ENCODE data around the gene SMARCA2.

SMARCA2 gene

GRCh38 chr9:2130941-2131340 is 115.8 kb downstream of the SMARCA2 start:
- TF ChIP-seq ZNF274 (IDR thresholded peaks at IDR 0.05; ENCODE audit: low read depth, low read length) (no peak), YY1 (IDR thresholded peaks at IDR 0.05; ENCODE audit: insufficient read depth, insufficient read length) (no peak), SUZ12 (IDR thresholded peaks at IDR 0.05; ENCODE audit: extremely low read depth, insufficient read depth, insufficient read length) (no peak)
- Histone ChIP-seq H3K4me1 (ENCODE audit: insufficient read depth, insufficient read length) (no peaks in the 10 kb centered on the region), H3K27me3 (ENCODE audit: insufficient read depth, insufficient read length) (no peaks in the 10 kb centered on the region), H3K9ac (ENCODE audit: insufficient read length, low read depth) (no peak overlapping the region), H3K36me3 (ENCODE audit: insufficient read depth, insufficient read length, low read length) (no peaks in the 10 kb centered on the region), H3K4me3 (ENCODE audit: insufficient read length, low read depth) (no peak overlapping the region), H3K9me3 (ENCODE audit: insufficient read depth, low read length) (no peaks in the 10 kb centered on the region)
- DNase-seq (ENCODE audit: low read depth, low spot score) = no peak

GRCh38 chr9:2132484-2133082 is 117.4 kb downstream of the SMARCA2 start:
- H3K9ac ChIP-seq (ENCODE audit: insufficient read length, low read depth) = no peak overlapping the region
- peak; percentile 35 for DNase-seq (ENCODE audit: low read depth, low spot score)
- no peaks in the 10 kb centered on the region for H3K9me3 ChIP-seq (ENCODE audit: insufficient read depth, low read length)

GRCh38 chr9:2134391-2134790 is 119.2 kb downstream of the SMARCA2 start:
- Histone ChIP-seq H3K9ac (ENCODE audit: insufficient read length, low read depth) (no peak overlapping the region), H3K4me3 (ENCODE audit: insufficient read length, low read depth) (no peak overlapping the region), H3K9me3 (ENCODE audit: insufficient read depth, low read length) (no peaks in the 10 kb centered on the region), H3K36me3 (ENCODE audit: insufficient read depth, insufficient read length, low read length) (no peaks in the 10 kb centered on the region), H3K4me1 (ENCODE audit: insufficient read depth, insufficient read length) (no peaks in the 10 kb centered on the region), H3K27me3 (ENCODE audit: insufficient read depth, insufficient read length) (no peaks in the 10 kb centered on the region)
- no peak for DNase-seq (ENCODE audit: low read depth, low spot score)
- TF ChIP-seq SUZ12 (IDR thresholded peaks at IDR 0.05; ENCODE audit: extremely low read depth, insufficient read depth, insufficient read length) (no peak), YY1 (IDR thresholded peaks at IDR 0.05; ENCODE audit: insufficient read depth, insufficient read length) (no peak), ZNF274 (IDR thresholded peaks at IDR 0.05; ENCODE audit: low read depth, low read length) (no peak)

More at GRCh38 chr9:2132484-2133082, 117.4 kb downstream of the SMARCA2 start:
- H3K4me3 ChIP-seq (ENCODE audit: insufficient read length, low read depth) = no peak overlapping the region
- H3K27me3 ChIP-seq (ENCODE audit: insufficient read depth, insufficient read length) = no peaks in the 10 kb centered on the region
- no peak for TF ChIP-seq SUZ12 (IDR thresholded peaks at IDR 0.05; ENCODE audit: extremely low read depth, insufficient read depth, insufficient read length)
- no peak for TF ChIP-seq YY1 (IDR thresholded peaks at IDR 0.05; ENCODE audit: insufficient read depth, insufficient read length)
- TF ChIP-seq ZNF274 (IDR thresholded peaks at IDR 0.05; ENCODE audit: low read depth, low read length) = no peak
- no peaks in the 10 kb centered on the region for H3K36me3 ChIP-seq (ENCODE audit: insufficient read depth, insufficient read length, low read length)
- no peaks in the 10 kb centered on the region for H3K4me1 ChIP-seq (ENCODE audit: insufficient read depth, insufficient read length)

DNA sequence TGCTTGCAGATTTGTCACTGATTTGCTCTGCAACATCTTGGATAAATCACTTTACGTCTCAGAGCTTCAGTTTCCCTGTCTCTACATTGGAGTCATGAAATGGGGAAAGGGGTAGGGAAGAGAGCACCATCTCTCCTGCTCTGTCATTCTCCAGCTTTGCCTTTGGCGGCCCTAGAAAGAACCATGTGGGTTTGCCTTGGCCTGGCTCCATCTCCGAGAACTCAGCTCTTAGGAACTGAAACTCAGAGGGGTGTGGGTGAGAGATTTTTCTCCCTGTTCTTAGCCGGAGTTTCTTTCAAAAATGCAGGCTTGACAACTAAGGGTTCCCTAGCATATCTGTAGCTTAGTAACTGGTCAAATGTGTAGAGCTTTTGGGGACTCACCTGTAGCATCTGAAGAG is 123.5 kb downstream of the SMARCA2 start:
- no peaks in the 10 kb centered on the region for H3K27me3 ChIP-seq (ENCODE audit: insufficient read depth, insufficient read length)
- no peaks in the 10 kb centered on the region for H3K4me1 ChIP-seq (ENCODE audit: insufficient read depth, insufficient read length)
- no peaks in the 10 kb centered on the region for H3K36me3 ChIP-seq (ENCODE audit: insufficient read depth, insufficient read length, low read length)
- H3K9ac ChIP-seq (ENCODE audit: insufficient read length, low read depth) = no peak overlapping the region
- TF ChIP-seq SUZ12 (IDR thresholded peaks at IDR 0.05; ENCODE audit: extremely low read depth, insufficient read depth, insufficient read length) (no peak), ZNF274 (IDR thresholded peaks at IDR 0.05; ENCODE audit: low read depth, low read length) (no peak), YY1 (IDR thresholded peaks at IDR 0.05; ENCODE audit: insufficient read depth, insufficient read length) (no peak)
- H3K4me3 ChIP-seq (ENCODE audit: insufficient read length, low read depth) = no peak overlapping the region
- H3K9me3 ChIP-seq (ENCODE audit: insufficient read depth, low read length) = no peaks in the 10 kb centered on the region
- DNase-seq (ENCODE audit: low read depth, low spot score) = no peak

DNA sequence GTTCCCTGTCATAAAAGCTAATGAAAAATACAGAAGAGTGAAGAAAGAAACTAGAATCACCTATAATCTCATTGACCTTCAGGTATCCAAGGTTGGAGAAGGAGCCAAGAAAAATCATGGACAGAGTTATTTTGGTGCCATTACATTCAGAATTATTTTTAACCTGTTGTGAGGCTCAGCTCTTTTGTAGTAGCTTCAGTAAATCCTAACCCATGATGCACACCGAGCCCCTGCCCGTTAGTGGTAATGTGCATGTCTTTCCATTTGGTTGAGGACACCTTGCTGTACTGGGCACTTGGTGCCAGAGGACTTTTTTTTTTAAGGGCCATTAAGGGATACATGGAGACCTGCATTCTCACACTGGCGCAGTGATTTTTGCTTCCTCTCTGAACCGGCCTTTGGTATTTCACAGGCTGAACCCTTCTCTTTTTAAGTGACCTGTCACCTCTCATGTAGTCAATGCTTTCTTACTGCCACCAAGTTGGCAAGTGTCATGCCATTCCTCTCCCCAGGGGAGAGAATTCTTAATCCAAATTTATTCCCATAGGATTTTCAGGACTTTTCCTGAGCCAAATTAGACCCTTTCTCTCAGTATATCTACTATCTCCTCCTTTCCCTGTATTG is 125.6 kb downstream of the SMARCA2 start:
- DNase-seq (ENCODE audit: low read depth, low spot score) = no peak
- H3K9me3 ChIP-seq (ENCODE audit: insufficient read depth, low read length) = no peaks in the 10 kb centered on the region
- H3K27me3 ChIP-seq (ENCODE audit: insufficient read depth, insufficient read length) = no peaks in the 10 kb centered on the region
- no peaks in the 10 kb centered on the region for H3K36me3 ChIP-seq (ENCODE audit: insufficient read depth, insufficient read length, low read length)
- H3K4me1 ChIP-seq (ENCODE audit: insufficient read depth, insufficient read length) = no peaks in the 10 kb centered on the region
- TF ChIP-seq ZNF274 (IDR thresholded peaks at IDR 0.05; ENCODE audit: low read depth, low read length) (no peak), YY1 (IDR thresholded peaks at IDR 0.05; ENCODE audit: insufficient read depth, insufficient read length) (no peak)
- no peak overlapping the region for H3K4me3 ChIP-seq (ENCODE audit: insufficient read length, low read depth)
- no peak overlapping the region for H3K9ac ChIP-seq (ENCODE audit: insufficient read length, low read depth)

DNA sequence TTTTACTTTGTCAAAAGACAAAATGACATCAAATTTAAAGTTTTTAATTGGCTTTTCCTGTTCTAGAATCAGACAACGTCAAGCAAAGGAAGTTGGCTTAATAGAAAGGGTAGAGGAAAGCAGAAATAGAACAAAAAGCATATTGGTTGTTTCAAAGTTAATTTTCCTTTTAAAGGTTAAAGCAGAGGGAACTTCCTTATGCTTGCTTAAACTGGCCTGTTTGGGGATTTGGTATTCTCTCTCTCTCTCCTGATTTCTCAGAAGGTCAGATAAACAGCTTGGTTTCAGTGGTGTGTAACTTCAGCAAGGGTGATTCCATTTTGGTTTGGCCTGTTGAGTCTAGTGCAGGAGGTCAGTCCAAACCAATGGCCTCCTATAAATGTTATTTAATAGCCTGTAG is 127.1 kb downstream of the SMARCA2 start:
- DNase-seq (ENCODE audit: low read depth, low spot score) = no peak
- no peaks in the 10 kb centered on the region for H3K9me3 ChIP-seq (ENCODE audit: insufficient read depth, low read length)
- TF ChIP-seq SUZ12 (IDR thresholded peaks at IDR 0.05; ENCODE audit: extremely low read depth, insufficient read depth, insufficient read length) (no peak), YY1 (IDR thresholded peaks at IDR 0.05; ENCODE audit: insufficient read depth, insufficient read length) (no peak), ZNF274 (IDR thresholded peaks at IDR 0.05; ENCODE audit: low read depth, low read length) (no peak)
- no peaks in the 10 kb centered on the region for H3K36me3 ChIP-seq (ENCODE audit: insufficient read depth, insufficient read length, low read length)
- H3K4me3 ChIP-seq (ENCODE audit: insufficient read length, low read depth) = no peak overlapping the region
- H3K27me3 ChIP-seq (ENCODE audit: insufficient read depth, insufficient read length) = no peaks in the 10 kb centered on the region
- H3K9ac ChIP-seq (ENCODE audit: insufficient read length, low read depth) = no peak overlapping the region
- H3K4me1 ChIP-seq (ENCODE audit: insufficient read depth, insufficient read length) = no peaks in the 10 kb centered on the region

DNA sequence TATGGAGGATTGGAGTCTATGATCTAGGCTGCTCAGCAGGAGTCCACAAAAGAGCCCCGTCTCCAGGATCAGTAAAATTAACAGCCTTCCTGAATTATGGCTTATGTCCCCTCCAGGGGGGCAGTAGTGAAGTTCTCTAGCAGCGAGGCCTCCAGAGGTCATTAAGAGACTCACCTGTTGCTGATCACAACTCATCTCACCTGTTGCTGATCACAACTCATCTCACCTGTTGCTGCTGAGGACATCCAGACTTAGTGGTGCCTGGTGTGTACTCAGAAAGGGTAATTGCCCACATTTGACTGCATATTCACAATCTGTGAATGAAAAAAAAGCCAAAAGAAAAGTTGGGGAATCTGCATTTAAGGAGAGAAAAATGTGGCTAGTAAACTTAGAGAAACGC is 129.5 kb downstream of the SMARCA2 start:
- Histone ChIP-seq H3K36me3 (ENCODE audit: insufficient read depth, insufficient read length, low read length) (no peaks in the 10 kb centered on the region), H3K9ac (ENCODE audit: insufficient read length, low read depth) (no peak overlapping the region), H3K27me3 (ENCODE audit: insufficient read depth, insufficient read length) (no peaks in the 10 kb centered on the region), H3K9me3 (ENCODE audit: insufficient read depth, low read length) (no peaks in the 10 kb centered on the region), H3K4me3 (ENCODE audit: insufficient read length, low read depth) (no peak overlapping the region), H3K4me1 (ENCODE audit: insufficient read depth, insufficient read length) (no peaks in the 10 kb centered on the region)
- TF ChIP-seq SUZ12 (IDR thresholded peaks at IDR 0.05; ENCODE audit: extremely low read depth, insufficient read depth, insufficient read length) = no peak
- no peak for TF ChIP-seq YY1 (IDR thresholded peaks at IDR 0.05; ENCODE audit: insufficient read depth, insufficient read length)
- TF ChIP-seq ZNF274 (IDR thresholded peaks at IDR 0.05; ENCODE audit: low read depth, low read length) = no peak
- DNase-seq (ENCODE audit: low read depth, low spot score) = no peak
